GM19455 (cell line): ENCODE measurements around the gene GAS7.
"Not testable (repeated sequence)": the region's sequence is repeated elsewhere in the genome, so short reads cannot be mapped to it uniquely, and the experiment has no call there.

ENCODE experiments used
- ATAC-seq: cut with Tn5 transposase; IDR thresholded peaks from one replicate; pipeline ENCODE4 v1.9.1; 2021; ENCODE audit not compliant: unreplicated experiment

The GAS7 gene

GRCh38 chr17:9924735-9925191 lies 273.6 kb downstream of the GAS7 start:
- peak; percentile 66 for ATAC-seq

- ATAC-seq: no peak
Measured at GRCh38 chr17:9922012-9922848, 276.2 kb downstream of the GAS7 start.

- ATAC-seq: not testable (repeated sequence)
Measured at GRCh38 chr17:9921216-9921615, 277.2 kb downstream of the GAS7 start.

- ATAC-seq: no peak
Measured at GRCh38 chr17:9918804-9919352, 279.5 kb downstream of the GAS7 start.

GRCh38 chr17:9918352-9918751 lies 280.1 kb downstream of the GAS7 start:
- no peak for ATAC-seq

- no peak for ATAC-seq
Measured at GRCh38 chr17:9917801-9918200, 280.6 kb downstream of the GAS7 start.

GRCh38 chr17:9917131-9917530 lies 281.3 kb downstream of the GAS7 start:
- no peak for ATAC-seq

GRCh38 chr17:9916108-9916507 lies 282.3 kb downstream of the GAS7 start:
- no peak for ATAC-seq

GRCh38 chr17:9913476-9913875 lies 284.9 kb downstream of the GAS7 start:
- ATAC-seq: no peak

GRCh38 chr17:9912121-9913099 lies 286.0 kb downstream of the GAS7 start:
- ATAC-seq: no peak

- ATAC-seq: no peak
Measured at GRCh38 chr17:9911089-9911488, 287.3 kb downstream of the GAS7 start.

GRCh38 chr17:9908649-9909042 lies 289.8 kb downstream of the GAS7 start:
- ATAC-seq: no peak

GRCh38 chr17:9907883-9908648 lies 290.3 kb downstream of the GAS7 start:
- no peak for ATAC-seq

- no peak for ATAC-seq
Measured at GRCh38 chr17:9907131-9907530, 291.3 kb downstream of the GAS7 start.

- ATAC-seq: no peak
Measured at GRCh38 chr17:9906616-9907015, 291.8 kb downstream of the GAS7 start.

- ATAC-seq: no peak
Measured at GRCh38 chr17:9905902-9906301, 292.5 kb downstream of the GAS7 start.

GRCh38 chr17:9905078-9905415 lies 293.4 kb downstream of the GAS7 start, which contains the start of gene RCVRN:
Gene RCVRN (minus strand): TSS chr17:9905271. CDS start chr17:9905180, 91 bp downstream.
- ATAC-seq: no peak

GRCh38 chr17:9904277-9905077 lies 293.9 kb downstream of the GAS7 start:
- ATAC-seq: no peak

GRCh38 chr17:9902120-9902519 lies 296.3 kb downstream of the GAS7 start:
- no peak for ATAC-seq

GRCh38 chr17:9900784-9901183 lies 297.6 kb downstream of the GAS7 start:
- ATAC-seq: no peak
